ENCODE data around the gene ATOH8.

- TF ChIP-seq CTCF (IDR thresholded peaks at IDR 0.05; ENCODE audit: low read depth, low read length, poor library complexity, severe bottlenecking) (no peak), EZH2phosphoT487 (IDR thresholded peaks at IDR 0.05; ENCODE audit: borderline replicate concordance, low read length) (no peak)
Measured at GRCh38 chr2:85763132-85763531, 9.3 kb downstream of the ATOH8 start.

Measured in DOHH2 (cell line).